ENCODE data around the gene CFAP65. TPM values are rescaled to one million over a fixed set of nuclear protein-coding genes. Genes with fewer than 3 reads are reported as not detected.

Gene CFAP65
- total and polyA plus RNA-seq, 12 donors = not detected

- no peak for TF ChIP-seq CTCF (IDR thresholded peaks at IDR 0.05)
- Histone ChIP-seq H3K36me3 (no peaks in the 10 kb centered on the region), H3K4me1 (peaks cover 11 to 32% (median 23%) of the 10 kb centered on the region in 9 donors), H3K27ac (no peak overlapping the region), H3K9me3 (no peaks in the 10 kb centered on the region), H3K4me3 (no peak overlapping the region), H3K27me3 (peaks cover 66 to 100% (median 100%) of the 10 kb centered on the region in 7 donors)
- ATAC-seq (no peak), DNase-seq (no peak)
- WGBS, 2 donors = 11 to 17% methylated on average over 9 of the region's 9 CpGs
- intact Hi-C loops (cut with DNase I) = loop anchor here in 1 of 10 donors (10.0 kb wide), 1 partner anchor 165 kb away; no protein-coding TSS in a partner anchor
Measured at GRCh38 chr2:218990052-218990451, 51.3 kb downstream of the CFAP65 start.

- H3K4me3 ChIP-seq = no peak overlapping the region
- intact Hi-C loops (cut with DNase I) = no loop called here
- H3K4me1 ChIP-seq = peaks cover 11 to 39% (median 32%) of the 10 kb centered on the region in 9 donors
- no peak for DNase-seq
- H3K36me3 ChIP-seq = no peaks in the 10 kb centered on the region
- peaks cover 74 to 100% (median 100%) of the 10 kb centered on the region in 7 donors for H3K27me3 ChIP-seq
- ATAC-seq = no peak
- no peak overlapping the region for H3K27ac ChIP-seq
- H3K9me3 ChIP-seq = no peaks in the 10 kb centered on the region
- no peak for TF ChIP-seq CTCF (IDR thresholded peaks at IDR 0.05)
- WGBS, 2 donors = 37 to 42% methylated on average over 2 of the region's 2 CpGs
Measured at GRCh38 chr2:218988650-218989049, 52.7 kb downstream of the CFAP65 start.

GRCh38 chr2:218988164-218988563 lies 53.2 kb downstream of the CFAP65 start:
- no peak overlapping the region for H3K27ac ChIP-seq
- H3K36me3 ChIP-seq = no peaks in the 10 kb centered on the region
- TF ChIP-seq CTCF (IDR thresholded peaks at IDR 0.05) = no peak
- 29 to 38% methylated on average over 3 of the region's 3 CpGs for WGBS, 2 donors
- intact Hi-C loops (cut with DNase I) = no loop called here
- ATAC-seq (no peak), DNase-seq (no peak)
- no peaks in the 10 kb centered on the region for H3K9me3 ChIP-seq
- H3K4me1 ChIP-seq = peaks cover 8 to 38% (median 27%) of the 10 kb centered on the region in 9 donors
- no peak overlapping the region for H3K4me3 ChIP-seq
- peaks cover 74 to 100% (median 100%) of the 10 kb centered on the region in 7 donors for H3K27me3 ChIP-seq

- WGBS, 2 donors = 35 to 55% methylated on average over 4 of the region's 4 CpGs
- Histone ChIP-seq H3K36me3 (no peaks in the 10 kb centered on the region), H3K9me3 (no peaks in the 10 kb centered on the region), H3K27me3 (peaks cover 78 to 100% (median 100%) of the 10 kb centered on the region in 7 donors), H3K27ac (no peak overlapping the region), H3K4me1 (peaks cover 10 to 43% (median 36%) of the 10 kb centered on the region in 9 donors), H3K4me3 (no peak overlapping the region)
- DNase-seq = no peak
- no peak for ATAC-seq
- TF ChIP-seq CTCF (IDR thresholded peaks at IDR 0.05) = no peak
- intact Hi-C loops (cut with DNase I) = no loop called here
Measured at GRCh38 chr2:218986148-218986761, 55.1 kb downstream of the CFAP65 start.
